ENCODE data around the gene KCNQ1OT1. TPM values are rescaled to one million over a fixed set of nuclear protein-coding genes. Genes with fewer than 3 reads are reported as not detected.

Gene KCNQ1OT1
- total and polyA plus RNA-seq, 9 of the 15 experiments (the other 6 are each of a cell fraction or from before 2014, with no cell fraction given): 0.04 to 2.3 (median 0.74) TPM

DNA sequence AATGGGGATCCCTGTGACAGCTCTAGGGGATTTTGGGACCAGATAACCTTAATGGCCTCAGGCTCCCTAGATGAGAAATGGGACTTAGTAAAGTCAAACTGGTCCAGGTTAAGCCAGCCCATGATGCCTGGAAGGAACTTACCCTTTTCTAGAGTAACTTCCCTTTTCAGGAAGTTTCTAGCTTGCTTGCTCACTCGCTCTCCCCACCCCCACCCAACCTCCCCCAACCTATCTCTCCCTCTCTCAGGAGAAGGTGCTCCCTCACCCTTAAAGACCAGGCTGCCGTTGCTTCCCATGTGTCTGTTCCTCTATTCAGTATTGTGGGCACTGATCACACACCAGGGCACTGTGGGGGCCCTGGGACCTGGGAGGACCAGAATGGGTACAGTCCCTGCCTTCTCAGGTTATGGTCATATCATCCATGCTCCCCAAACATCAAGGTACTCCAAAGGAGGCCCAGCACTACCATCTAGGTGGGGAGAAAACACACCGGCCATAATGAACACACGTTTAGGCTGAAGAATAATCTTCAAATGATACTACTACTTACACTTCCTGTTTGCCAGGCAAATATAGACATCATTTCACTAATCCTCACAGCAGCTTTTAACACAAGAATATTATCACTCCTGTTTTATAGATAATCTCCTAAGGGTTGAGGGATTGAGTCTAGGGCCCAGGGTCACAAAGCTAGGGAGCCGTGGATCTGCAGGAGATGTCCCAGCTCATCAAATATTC is 18.2 kb downstream of the KCNQ1OT1 start (continued):
- TF ChIP-seq, protein P1, sequence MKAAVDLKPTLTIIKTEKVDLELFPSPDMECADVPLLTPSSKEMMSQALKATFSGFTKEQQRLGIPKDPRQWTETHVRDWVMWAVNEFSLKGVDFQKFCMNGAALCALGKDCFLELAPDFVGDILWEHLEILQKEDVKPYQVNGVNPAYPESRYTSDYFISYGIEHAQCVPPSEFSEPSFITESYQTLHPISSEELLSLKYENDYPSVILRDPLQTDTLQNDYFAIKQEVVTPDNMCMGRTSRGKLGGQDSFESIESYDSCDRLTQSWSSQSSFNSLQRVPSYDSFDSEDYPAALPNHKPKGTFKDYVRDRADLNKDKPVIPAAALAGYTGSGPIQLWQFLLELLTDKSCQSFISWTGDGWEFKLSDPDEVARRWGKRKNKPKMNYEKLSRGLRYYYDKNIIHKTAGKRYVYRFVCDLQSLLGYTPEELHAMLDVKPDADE (conservative IDR thresholded peaks at IDR 0.05; ENCODE audit: control insufficient read depth, low read depth, low read length): no peak
- TF ChIP-seq PHF8 (IDR thresholded peaks at IDR 0.05; ENCODE audit: borderline replicate concordance, low read length): no peak
- TF ChIP-seq, protein P2, sequence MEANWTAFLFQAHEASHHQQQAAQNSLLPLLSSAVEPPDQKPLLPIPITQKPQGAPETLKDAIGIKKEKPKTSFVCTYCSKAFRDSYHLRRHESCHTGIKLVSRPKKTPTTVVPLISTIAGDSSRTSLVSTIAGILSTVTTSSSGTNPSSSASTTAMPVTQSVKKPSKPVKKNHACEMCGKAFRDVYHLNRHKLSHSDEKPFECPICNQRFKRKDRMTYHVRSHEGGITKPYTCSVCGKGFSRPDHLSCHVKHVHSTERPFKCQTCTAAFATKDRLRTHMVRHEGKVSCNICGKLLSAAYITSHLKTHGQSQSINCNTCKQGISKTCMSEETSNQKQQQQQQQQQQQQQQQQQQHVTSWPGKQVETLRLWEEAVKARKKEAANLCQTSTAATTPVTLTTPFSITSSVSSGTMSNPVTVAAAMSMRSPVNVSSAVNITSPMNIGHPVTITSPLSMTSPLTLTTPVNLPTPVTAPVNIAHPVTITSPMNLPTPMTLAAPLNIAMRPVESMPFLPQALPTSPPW (CRISPR knock-in tag; IDR thresholded peaks at IDR 0.05): 0 out of 2 replicates have a peak, but pooled peaks have one; percentile 14
- TF ChIP-seq ZNF780A (CRISPR knock-in tag; IDR thresholded peaks at IDR 0.05): no peak
- no peak for TF ChIP-seq ZNF830 (CRISPR knock-in tag; IDR thresholded peaks at IDR 0.05)
- TF ChIP-seq, protein P3, sequence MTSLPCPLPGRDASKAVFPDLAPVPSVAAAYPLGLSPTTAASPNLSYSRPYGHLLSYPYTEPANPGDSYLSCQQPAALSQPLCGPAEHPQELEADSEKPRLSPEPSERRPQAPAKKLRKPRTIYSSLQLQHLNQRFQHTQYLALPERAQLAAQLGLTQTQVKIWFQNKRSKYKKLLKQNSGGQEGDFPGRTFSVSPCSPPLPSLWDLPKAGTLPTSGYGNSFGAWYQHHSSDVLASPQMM (CRISPR knock-in tag; IDR thresholded peaks at IDR 0.05): no peak
- no peak for TF ChIP-seq SP1 (CRISPR knock-in tag; IDR thresholded peaks at IDR 0.05)
- TF ChIP-seq, protein P4, sequence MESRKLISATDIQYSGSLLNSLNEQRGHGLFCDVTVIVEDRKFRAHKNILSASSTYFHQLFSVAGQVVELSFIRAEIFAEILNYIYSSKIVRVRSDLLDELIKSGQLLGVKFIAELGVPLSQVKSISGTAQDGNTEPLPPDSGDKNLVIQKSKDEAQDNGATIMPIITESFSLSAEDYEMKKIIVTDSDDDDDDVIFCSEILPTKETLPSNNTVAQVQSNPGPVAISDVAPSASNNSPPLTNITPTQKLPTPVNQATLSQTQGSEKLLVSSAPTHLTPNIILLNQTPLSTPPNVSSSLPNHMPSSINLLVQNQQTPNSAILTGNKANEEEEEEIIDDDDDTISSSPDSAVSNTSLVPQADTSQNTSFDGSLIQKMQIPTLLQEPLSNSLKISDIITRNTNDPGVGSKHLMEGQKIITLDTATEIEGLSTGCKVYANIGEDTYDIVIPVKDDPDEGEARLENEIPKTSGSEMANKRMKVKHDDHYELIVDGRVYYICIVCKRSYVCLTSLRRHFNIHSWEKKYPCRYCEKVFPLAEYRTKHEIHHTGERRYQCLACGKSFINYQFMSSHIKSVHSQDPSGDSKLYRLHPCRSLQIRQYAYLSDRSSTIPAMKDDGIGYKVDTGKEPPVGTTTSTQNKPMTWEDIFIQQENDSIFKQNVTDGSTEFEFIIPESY (CRISPR knock-in tag; IDR thresholded peaks at IDR 0.05): no peak
- TF ChIP-seq, protein P5, sequence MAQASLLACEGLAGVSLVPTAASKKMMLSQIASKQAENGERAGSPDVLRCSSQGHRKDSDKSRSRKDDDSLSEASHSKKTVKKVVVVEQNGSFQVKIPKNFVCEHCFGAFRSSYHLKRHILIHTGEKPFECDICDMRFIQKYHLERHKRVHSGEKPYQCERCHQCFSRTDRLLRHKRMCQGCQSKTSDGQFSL (CRISPR knock-in tag; IDR thresholded peaks at IDR 0.05): no peak
- TF ChIP-seq, protein P5 (tag; IDR thresholded peaks at IDR 0.05): no peak
- no peak for TF ChIP-seq ZNF23 (CRISPR knock-in tag; IDR thresholded peaks at IDR 0.05)
- TF ChIP-seq CHD4 (IDR thresholded peaks at IDR 0.05; ENCODE audit: insufficient read depth, insufficient replicate concordance, low read depth, low read length, poor library complexity, severe bottlenecking): no peak
- TF ChIP-seq ZNF263 (CRISPR knock-in tag; IDR thresholded peaks at IDR 0.05; ENCODE audit: borderline replicate concordance): peak; percentile 89
- no peak for TF ChIP-seq POLR2G (IDR thresholded peaks at IDR 0.05; ENCODE audit: low read depth, low read length)
- TF ChIP-seq FOXK2 (conservative IDR thresholded peaks at IDR 0.05 in 1 of 2, IDR thresholded peaks at IDR 0.05 in 1 of 2; ENCODE audit: low read depth in 2 of 2): no peak
- TF ChIP-seq DNMT1 (IDR thresholded peaks at IDR 0.05): no peak
- TF ChIP-seq SMARCA5 (IDR thresholded peaks at IDR 0.05): no peak
- no peak for TF ChIP-seq ZNF282 (CRISPR knock-in tag; IDR thresholded peaks at IDR 0.05)
- peak in 1 of 2 experiments; percentile 88; a peak in 1 of 4 replicates for TF ChIP-seq ARNT (IDR thresholded peaks at IDR 0.05)
